ENCODE results near the gene PAQR7.

DNA sequence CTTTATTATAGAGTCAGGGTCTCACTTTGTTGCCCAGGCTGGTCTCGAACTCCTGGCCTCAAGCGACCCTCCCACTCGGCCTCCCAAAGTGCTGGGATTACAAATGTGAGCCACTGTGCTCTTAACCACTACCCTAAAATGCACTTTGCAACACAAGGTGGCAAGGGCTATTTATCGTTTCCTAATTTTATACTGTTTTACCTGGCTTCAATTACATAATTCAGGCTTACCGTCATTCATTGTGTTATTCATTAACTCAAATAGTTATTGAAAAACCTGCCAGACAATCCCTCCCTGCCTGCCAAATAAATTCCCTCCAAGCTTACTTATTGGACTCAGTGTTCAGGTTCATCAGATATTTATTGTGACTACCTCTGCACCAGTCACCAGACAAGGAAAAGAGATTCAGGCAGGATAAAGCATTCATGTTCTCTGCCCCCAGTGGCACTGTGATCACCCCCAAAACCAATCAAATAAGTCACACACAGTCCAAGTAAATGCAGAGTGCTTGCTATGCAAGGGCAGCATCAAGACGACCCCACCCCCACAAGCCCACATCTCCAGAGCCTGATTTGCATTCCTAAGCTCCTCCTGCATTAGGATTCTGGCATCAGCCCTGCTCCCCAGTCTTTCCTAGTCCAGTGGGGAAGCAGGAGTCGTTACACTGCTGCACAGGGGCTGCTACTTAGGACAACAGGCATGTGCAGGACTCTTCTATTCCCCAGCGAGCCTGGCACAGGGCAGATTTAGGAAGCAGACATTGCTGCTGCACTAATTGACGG lies 8.1 kb downstream of the PAQR7 start:
- TF ChIP-seq, protein P1, sequence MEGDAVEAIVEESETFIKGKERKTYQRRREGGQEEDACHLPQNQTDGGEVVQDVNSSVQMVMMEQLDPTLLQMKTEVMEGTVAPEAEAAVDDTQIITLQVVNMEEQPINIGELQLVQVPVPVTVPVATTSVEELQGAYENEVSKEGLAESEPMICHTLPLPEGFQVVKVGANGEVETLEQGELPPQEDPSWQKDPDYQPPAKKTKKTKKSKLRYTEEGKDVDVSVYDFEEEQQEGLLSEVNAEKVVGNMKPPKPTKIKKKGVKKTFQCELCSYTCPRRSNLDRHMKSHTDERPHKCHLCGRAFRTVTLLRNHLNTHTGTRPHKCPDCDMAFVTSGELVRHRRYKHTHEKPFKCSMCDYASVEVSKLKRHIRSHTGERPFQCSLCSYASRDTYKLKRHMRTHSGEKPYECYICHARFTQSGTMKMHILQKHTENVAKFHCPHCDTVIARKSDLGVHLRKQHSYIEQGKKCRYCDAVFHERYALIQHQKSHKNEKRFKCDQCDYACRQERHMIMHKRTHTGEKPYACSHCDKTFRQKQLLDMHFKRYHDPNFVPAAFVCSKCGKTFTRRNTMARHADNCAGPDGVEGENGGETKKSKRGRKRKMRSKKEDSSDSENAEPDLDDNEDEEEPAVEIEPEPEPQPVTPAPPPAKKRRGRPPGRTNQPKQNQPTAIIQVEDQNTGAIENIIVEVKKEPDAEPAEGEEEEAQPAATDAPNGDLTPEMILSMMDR (IDR thresholded peaks at IDR 0.05; ENCODE audit: insufficient read depth, low read length, poor library complexity, severe bottlenecking) = no peak
- TF ChIP-seq EZH2phosphoT487 (conservative IDR thresholded peaks at IDR 0.05; ENCODE audit: low read length) = no peak
